ENCODE results near the gene SPTB.
"Not testable (repeated sequence)": the region's sequence is repeated elsewhere in the genome, so short reads cannot be mapped to it uniquely, and the experiment has no call there.

The SPTB gene

GRCh38 chr14:64821651-64822050 is 58.1 kb downstream of the SPTB start:
- no peak for DNase-seq (ENCODE audit: low read depth)

GRCh38 chr14:64818151-64818550 is 61.6 kb downstream of the SPTB start:
- no peak for DNase-seq (ENCODE audit: low read depth)

- DNase-seq (ENCODE audit: low read depth), result no peak
These were observed 62.1 kb downstream of the SPTB start for GRCh38 chr14:64817631-64818030.

DNA sequence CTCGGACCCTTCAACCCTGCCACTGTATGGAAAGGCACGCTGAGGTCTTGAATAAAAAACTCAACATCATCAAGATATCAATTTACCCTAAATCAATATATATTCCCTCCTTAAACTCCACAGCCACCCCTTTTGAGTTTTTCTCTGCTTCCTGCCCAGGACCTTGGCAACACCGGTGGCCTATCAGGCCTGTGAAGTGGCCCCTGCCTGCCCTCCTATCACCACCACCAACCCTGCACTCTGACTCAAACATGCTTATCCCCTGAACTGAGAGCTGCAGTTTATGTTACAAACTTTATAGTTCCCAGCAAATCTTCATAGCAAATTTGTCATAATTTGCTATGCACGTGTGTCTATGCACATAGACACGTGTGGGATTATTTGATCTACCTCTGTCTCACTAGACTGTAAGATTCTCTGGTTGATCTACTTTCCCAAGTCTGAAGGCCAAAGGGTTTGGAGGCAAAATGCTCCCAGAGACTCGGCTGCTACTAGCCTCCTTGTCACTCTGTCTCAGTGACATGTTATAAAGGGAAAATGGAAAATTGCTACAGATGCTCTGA is 63.4 kb downstream of the SPTB start:
- DNase-seq (ENCODE audit: low read depth), result no peak

- DNase-seq (ENCODE audit: low read depth), result no peak
These were observed 64.5 kb downstream of the SPTB start for GRCh38 chr14:64815257-64815656.

DNA sequence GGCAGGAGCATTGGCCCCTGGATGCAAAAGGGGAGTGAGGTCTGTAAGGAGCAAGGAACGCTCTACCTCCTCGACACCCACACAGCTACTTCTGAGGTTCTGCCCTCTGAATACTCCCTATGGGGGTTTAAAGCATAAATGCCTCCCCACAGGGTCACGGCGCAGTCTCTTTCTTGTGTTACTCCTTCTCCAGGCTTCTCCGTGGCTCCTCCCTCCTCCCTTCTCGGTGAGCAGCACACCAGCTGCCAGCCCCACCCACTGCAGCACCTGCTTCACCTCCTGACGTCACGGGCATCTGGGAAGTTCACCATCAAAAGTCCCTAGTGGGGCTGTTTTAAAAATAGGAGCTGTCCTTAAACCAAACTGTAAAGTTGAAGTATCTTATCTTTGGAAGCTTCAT is 67.3 kb downstream of the SPTB start:
- peak; percentile 46 for DNase-seq (ENCODE audit: low read depth)

DNA sequence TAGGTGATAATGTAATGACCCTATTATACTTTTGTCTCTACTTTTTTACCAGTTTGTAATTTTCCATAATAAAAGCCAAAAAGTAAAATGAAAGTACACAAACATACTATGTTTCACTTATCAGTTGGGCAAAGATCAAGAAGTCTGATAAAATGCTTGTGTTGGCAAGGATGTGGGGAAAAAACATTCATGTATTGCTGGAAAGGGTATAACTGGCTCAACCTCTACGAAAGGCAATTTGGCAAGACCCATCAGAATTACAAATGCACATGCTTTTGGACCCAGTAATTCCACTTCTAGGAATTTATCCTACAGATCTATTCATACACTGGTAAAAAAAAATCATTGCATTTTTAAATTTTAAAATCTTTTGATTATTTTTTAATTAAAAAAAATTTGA is 68.0 kb downstream of the SPTB start:
- DNase-seq (ENCODE audit: low read depth), result no peak

- DNase-seq (ENCODE audit: low read depth), result no peak
These were observed 71.3 kb downstream of the SPTB start for GRCh38 chr14:64808449-64808848.

DNA sequence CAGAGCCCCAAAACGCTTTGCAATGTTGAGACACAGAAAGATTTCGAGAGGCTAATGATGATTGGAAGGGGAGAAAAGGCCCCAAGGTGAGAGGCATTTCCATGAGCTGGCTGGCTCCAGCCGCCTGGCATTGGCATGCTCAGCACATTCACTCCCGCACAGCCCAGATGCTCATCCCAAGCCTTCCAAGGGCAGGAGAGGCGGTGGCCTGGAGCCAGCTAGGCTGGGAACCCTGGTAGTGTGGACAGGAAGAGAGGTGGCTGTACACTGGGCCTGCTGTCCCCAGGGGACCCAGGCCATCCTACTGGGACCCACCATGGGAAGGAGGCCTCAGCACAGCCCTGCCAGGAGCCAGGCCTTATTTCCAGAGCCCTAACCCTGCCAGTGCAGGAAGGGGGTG is 72.2 kb downstream of the SPTB start:
- no peak for DNase-seq (ENCODE audit: low read depth)

- no peak for DNase-seq (ENCODE audit: low read depth)
These were observed 72.7 kb downstream of the SPTB start for GRCh38 chr14:64806862-64807495.

DNA sequence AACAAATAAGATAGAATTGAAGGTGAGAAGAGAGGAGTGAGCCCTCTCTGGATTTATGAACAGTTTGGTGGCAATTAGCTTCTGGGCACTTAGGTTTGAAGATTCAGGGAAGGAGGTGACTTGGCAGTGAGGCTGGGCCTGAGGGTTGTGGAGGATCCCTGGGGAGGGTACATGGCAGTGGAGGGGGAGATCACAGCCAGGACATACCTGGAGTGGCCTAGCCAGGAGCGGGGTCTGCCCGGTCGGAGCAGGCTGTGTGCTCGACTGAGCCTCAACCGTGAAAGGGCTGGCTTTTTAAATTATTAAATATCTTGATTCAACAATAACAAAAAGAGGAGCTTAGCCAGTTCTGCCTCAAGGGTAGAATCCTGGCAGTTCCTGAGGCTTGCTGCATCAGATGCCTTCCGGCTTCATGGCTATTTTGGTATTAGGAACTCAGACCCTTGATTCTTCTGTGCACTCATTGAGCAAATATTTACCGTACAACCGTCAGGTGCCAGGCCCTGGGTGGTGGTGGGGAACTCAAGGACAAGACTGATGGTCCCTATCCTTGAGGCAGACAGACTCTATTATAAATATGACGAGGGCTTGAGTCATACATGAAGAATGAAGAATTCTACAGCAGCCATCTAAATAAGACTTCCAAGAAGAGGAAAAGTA is 73.4 kb downstream of the SPTB start:
- no peak for DNase-seq (ENCODE audit: low read depth)

DNA sequence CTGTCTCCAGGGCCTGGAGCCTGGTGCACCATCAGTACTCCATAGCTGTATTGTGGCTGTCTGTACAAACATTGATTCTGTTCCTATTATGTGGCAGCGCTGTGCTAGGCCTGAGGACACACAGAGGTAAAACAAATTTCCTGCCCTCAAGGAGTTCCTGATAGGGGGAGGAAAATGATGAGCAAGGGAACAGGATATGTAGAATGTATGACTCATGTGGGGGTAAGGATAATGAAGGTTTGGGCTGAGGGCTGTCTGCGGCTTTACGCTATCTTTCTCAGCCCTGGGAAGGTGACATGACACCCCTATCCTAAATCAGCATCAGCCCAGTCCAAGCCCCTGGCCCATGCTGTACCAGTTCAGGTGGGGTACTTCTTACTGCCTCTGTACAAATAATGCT is 74.1 kb downstream of the SPTB start:
- DNase-seq (ENCODE audit: low read depth), result not testable (repeated sequence)

DNA sequence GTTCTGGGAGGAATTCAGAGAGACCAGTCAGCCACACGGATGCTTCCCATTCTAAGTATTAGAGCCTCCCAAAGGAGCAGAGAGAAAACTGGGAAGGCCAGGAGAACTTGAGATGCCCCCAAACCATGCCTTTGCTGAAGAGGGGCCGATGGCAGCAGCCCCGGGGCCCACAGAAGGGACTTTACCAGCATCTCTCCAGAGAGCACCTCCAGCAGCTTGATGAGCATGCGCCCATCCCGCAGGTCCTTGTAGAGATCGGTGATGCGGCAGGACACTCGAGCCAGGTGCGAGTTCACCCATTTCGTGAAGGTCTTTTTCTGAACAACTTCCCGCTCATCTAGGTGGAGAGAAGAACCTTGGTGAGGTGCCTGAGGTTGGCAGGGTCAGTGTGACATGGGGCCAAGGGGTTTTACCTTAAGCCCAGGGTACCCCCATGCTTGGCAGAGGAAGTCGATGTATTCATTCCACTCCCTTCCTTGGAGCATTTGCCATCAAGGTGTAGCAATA is 74.9 kb downstream of the SPTB start:
- DNase-seq (ENCODE audit: low read depth), result no peak

- DNase-seq (ENCODE audit: low read depth), result no peak
These were observed 77.9 kb downstream of the SPTB start for GRCh38 chr14:64801800-64802199.

GRCh38 chr14:64801046-64801445 is 78.7 kb downstream of the SPTB start:
- DNase-seq (ENCODE audit: low read depth), result no peak

- no peak for DNase-seq (ENCODE audit: low read depth)
These were observed 79.7 kb downstream of the SPTB start for GRCh38 chr14:64800000-64800399.

DNA sequence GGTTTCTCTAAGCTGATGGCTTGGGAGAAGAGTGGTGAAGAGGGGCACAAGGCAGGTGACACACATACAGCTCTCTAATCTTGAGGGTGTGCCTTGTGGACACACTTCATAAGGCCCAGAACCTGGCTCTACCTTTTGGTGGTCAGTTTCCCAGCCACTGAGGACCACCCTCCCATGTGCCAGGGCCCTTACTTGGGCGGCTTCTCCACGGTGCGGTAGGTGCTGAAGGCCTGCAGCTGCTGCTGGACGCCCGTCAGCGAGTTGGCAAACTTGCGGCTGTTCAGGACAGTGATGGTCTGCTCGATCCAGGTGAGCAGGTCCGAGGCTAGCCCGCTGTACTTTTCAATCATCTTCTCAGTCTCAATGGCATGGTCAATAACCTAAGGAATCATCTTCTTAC is 80.2 kb downstream of the SPTB start:
- no peak for DNase-seq (ENCODE audit: low read depth)

DNA sequence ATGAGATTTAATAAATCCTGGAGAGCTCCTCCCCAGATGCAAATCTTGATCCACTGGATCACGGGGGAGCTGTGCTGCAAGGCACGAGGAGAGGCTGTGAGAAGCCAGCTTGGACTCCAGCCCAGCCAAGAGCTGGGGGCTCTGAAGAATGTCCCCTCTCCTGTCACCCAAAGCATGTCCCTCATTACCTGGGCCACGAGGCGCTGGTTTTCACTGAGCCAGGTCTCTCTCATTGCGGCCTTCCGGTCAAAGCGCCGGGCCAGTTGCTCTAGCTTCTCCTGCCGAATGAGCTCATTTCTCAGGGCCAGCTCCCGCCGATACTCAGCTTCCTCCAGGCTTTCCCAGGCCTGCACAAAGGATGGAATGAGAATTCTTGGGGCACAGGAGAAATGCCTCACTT is 83.3 kb downstream of the SPTB start:
- no peak for DNase-seq (ENCODE audit: low read depth)

- DNase-seq (ENCODE audit: low read depth), result no peak
These were observed 83.8 kb downstream of the SPTB start for GRCh38 chr14:64795921-64796320.

- no peak for DNase-seq (ENCODE audit: low read depth)
These were observed 84.5 kb downstream of the SPTB start for GRCh38 chr14:64795211-64795610.

DNA sequence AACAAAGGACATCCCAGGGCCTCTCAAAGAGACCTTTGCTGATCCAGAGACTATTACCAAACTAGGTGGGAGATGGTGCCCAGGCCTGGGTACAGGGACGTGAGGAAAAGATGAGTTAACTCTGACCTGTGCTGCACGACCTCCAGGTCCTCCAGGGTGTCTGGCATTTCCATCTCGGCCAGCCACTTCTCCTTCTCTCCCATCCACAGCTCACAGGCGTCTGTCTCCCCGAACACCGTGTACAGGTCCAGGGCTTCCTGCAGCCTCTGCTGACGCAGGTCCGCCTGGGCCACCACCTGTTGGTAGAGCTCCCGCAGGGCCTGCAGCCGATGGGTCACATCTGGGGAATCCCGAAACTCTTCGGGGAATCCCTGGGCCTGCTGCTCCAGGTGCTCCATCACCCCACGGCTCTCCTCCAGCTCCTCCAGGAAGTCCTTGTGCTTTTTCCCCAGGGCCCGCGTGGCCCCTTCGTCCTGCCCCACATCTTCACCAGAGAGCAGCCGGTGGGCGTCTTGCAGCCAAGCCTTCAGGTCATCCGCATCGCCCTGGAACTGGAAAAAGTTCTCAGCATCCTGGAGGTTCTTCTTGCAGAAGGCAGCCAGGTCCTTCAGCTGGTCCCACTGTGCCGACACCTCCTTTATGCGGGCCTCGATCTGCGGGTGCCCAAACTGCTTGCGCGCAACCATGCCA is 86.7 kb downstream of the SPTB start:
- DNase-seq (ENCODE audit: low read depth), result no peak

DNA sequence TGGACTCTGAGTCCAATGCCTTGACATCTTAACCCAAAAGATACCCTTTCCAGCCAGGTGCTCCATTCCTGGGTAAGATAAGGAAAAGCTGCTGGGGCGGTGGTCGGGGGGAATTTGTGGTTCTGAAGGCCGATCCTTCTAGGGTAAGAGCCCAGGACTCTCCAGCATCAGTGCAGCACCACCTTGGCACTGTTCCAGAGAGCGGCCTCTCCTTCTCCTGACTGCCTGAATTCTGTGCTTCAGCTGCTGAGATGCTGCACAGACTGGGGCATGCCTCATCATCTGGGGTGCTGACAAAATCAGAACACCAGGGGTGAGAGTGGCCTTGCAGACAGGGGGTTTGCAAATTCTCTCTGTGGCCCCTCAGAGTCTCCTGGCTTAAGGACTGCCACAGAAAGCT is 87.5 kb downstream of the SPTB start:
- DNase-seq (ENCODE audit: low read depth), result no peak

- DNase-seq (ENCODE audit: low read depth), result no peak
These were observed 89.2 kb downstream of the SPTB start for GRCh38 chr14:64790478-64790877.

All from T follicular helper cell (primary cell).